ENCODE results near the gene S1PR5. TPM values are rescaled to one million over a fixed set of nuclear protein-coding genes. Genes with fewer than 3 reads are reported as not detected.

S1PR5 gene
- total RNA-seq, 1 experiment from 2014 or later, result 0.57 TPM

DNA sequence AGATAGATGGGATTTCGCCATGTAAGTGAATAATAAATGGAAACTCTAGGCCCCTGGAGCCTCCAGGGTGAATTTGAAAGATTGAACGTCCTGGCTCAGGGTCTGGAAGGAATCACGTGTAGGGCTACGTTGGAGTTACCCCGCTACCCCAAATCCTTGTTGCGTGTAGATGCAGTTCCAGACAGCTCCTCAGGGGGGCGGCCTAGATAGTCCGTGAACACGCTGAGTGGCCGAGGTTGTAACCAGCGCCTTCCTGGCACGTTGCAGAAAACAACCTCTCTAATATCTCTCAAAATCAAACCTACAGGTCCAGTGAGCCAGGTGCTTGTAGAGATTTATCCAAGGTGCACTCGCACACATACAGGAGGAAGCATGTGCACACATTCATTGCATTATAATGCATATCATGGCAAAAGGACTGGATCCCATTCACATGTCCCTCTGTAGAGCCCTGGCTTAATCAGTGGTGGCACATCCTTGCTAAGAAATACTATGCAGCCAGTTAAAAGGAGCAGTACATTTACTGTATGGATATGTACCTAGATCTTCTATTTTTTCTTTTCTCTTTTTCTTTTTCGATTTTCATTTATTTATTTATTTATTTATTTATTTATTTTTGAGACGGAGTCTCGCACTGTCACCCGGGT, 11.5 kb downstream of the S1PR5 start:
- H3K4me1 ChIP-seq, result peaks cover 14% of the 10 kb centered on the region

GRCh38 chr19:10503002-10503789, 14.1 kb downstream of the S1PR5 start, which contains the start of gene KEAP1:
TSS of gene KEAP1 (minus strand) at chr19:10503356. CDS start at chr19:10500033, 3,323 bp downstream.
- TSS peak; percentile 85 for BruUV-seq (replicated peaks)
- H3K27me3 Mint-ChIP-seq (ENCODE audit: insufficient read depth, unreplicated experiment), result no peaks in the 10 kb centered on the region
- H3K4me1 Mint-ChIP-seq (ENCODE audit: low read depth, unreplicated experiment), result peaks cover 7% of the 10 kb centered on the region
- ChIA-PET POLR2A (interaction anchor here (0.7 kb wide), 1 partner anchor 25 kb away, joined by 3 read pairs; no protein-coding TSS in a partner anchor), CTCF (interaction anchor here (0.6 to 1.0 kb wide), 7 partner anchors 20 to 376 kb away, joined by 3 to 7 read pairs (median 4); no protein-coding TSS in a partner anchor)
- peak within 1 kb of the TSS; percentile 84 for H3K4me3 Mint-ChIP-seq (ENCODE audit: unreplicated experiment)
- no peaks in the 10 kb centered on the region for H3K9me3 ChIP-seq
- H3K4me3 ChIP-seq (ENCODE audit: low read depth, low read length), result peak within 1 kb of the TSS; percentile 95
- peak within 1 kb of the TSS; percentile 95 for H3K27ac Mint-ChIP-seq (ENCODE audit: unreplicated experiment)
- no peaks in the 10 kb centered on the region for H3K9me3 Mint-ChIP-seq (ENCODE audit: unreplicated experiment)
- H3K27me3 ChIP-seq (replicated peaks; ENCODE audit: control insufficient read depth, insufficient read depth, low read length), result no peaks in the 10 kb centered on the region
- peak; percentile 59 to 70 for DNase-seq
- H3K36me3 ChIP-seq (ENCODE audit: control insufficient read depth, insufficient read depth, low read length), result peaks cover 4% of the 10 kb centered on the region
- peaks cover 32% of the 10 kb centered on the region for H3K36me3 Mint-ChIP-seq (ENCODE audit: insufficient read depth, unreplicated experiment)
- peaks cover 7% of the 10 kb centered on the region for H3K4me1 ChIP-seq
- intact Hi-C loops (cut with micrococcal nuclease; ENCODE audit: unreplicated experiment), result loop anchor here (5.0 kb wide), 2 partner anchors 39 to 64 kb away; partner anchors contain the start of genes ATG4D, CDKN2D and KRI1
- TF ChIP-seq CTCF (IDR thresholded peaks at IDR 0.05; ENCODE audit: insufficient read depth in 1 of 2, low read depth in 1 of 2, low read length in 1 of 2, severe bottlenecking in 1 of 2, unreplicated experiment in 1 of 2), result no peak

More for the DNA sequence above, 11.5 kb downstream of the S1PR5 start:
- Mint-ChIP-seq H3K9me3 (ENCODE audit: unreplicated experiment) (no peaks in the 10 kb centered on the region), H3K4me1 (ENCODE audit: low read depth, unreplicated experiment) (no peaks in the 10 kb centered on the region), H3K36me3 (ENCODE audit: insufficient read depth, unreplicated experiment) (peaks cover 7% of the 10 kb centered on the region), H3K4me3 (ENCODE audit: unreplicated experiment) (no peak overlapping the region), H3K27me3 (ENCODE audit: insufficient read depth, unreplicated experiment) (no peaks in the 10 kb centered on the region), H3K27ac (ENCODE audit: unreplicated experiment) (no peak overlapping the region)
- POLR2A ChIA-PET, result no interaction called here
- Histone ChIP-seq H3K27me3 (replicated peaks; ENCODE audit: control insufficient read depth, insufficient read depth, low read length) (no peaks in the 10 kb centered on the region), H3K9me3 (no peaks in the 10 kb centered on the region), H3K4me3 (ENCODE audit: low read depth, low read length) (no peak overlapping the region), H3K36me3 (ENCODE audit: control insufficient read depth, insufficient read depth, low read length) (no peaks in the 10 kb centered on the region)
- intact Hi-C loops (cut with micrococcal nuclease; ENCODE audit: unreplicated experiment), result no loop called here
- DNase-seq, result peak; percentile 64 to 68
- CTCF ChIA-PET, result interaction anchor here (0.6 to 1.0 kb wide), 4 partner anchors 22 to 194 kb away, joined by 3 read pairs; no protein-coding TSS in a partner anchor
- peak; percentile 59 to 71 for TF ChIP-seq CTCF (IDR thresholded peaks at IDR 0.05; ENCODE audit: insufficient read depth in 1 of 2, low read depth in 1 of 2, low read length in 1 of 2, severe bottlenecking in 1 of 2, unreplicated experiment in 1 of 2)
- no TSS peak for BruUV-seq (replicated peaks)

GRCh38 chr19:10502524-10503001, 14.7 kb downstream of the S1PR5 start:
- no peaks in the 10 kb centered on the region for H3K9me3 Mint-ChIP-seq (ENCODE audit: unreplicated experiment)
- H3K4me3 ChIP-seq (ENCODE audit: low read depth, low read length), result peak overlapping the region; percentile 95
- H3K27me3 Mint-ChIP-seq (ENCODE audit: insufficient read depth, unreplicated experiment), result no peaks in the 10 kb centered on the region
- no TSS peak for BruUV-seq (replicated peaks)
- ChIA-PET CTCF (interaction anchor here (0.6 to 1.0 kb wide), 3 partner anchors 19 to 274 kb away, joined by 4 to 7 read pairs (median 7); no protein-coding TSS in a partner anchor), POLR2A (no interaction called here)
- H3K4me1 ChIP-seq, result peaks cover 7% of the 10 kb centered on the region
- H3K4me1 Mint-ChIP-seq (ENCODE audit: low read depth, unreplicated experiment), result peaks cover 7% of the 10 kb centered on the region
- peak overlapping the region; percentile 84 for H3K4me3 Mint-ChIP-seq (ENCODE audit: unreplicated experiment)
- no peaks in the 10 kb centered on the region for H3K27me3 ChIP-seq (replicated peaks; ENCODE audit: control insufficient read depth, insufficient read depth, low read length)
- no peak for TF ChIP-seq CTCF (IDR thresholded peaks at IDR 0.05; ENCODE audit: insufficient read depth in 1 of 2, low read depth in 1 of 2, low read length in 1 of 2, severe bottlenecking in 1 of 2, unreplicated experiment in 1 of 2)
- peak overlapping the region; percentile 79 for H3K27ac Mint-ChIP-seq (ENCODE audit: unreplicated experiment)
- no peaks in the 10 kb centered on the region for H3K9me3 ChIP-seq
- intact Hi-C loops (cut with micrococcal nuclease; ENCODE audit: unreplicated experiment), result loop anchor here (5.0 kb wide), 2 partner anchors 40 to 65 kb away; partner anchors contain the start of genes ATG4D, CDKN2D and KRI1
- peak; percentile 95 to 96 for DNase-seq
- peaks cover 4% of the 10 kb centered on the region for H3K36me3 ChIP-seq (ENCODE audit: control insufficient read depth, insufficient read depth, low read length)
- peaks cover 33% of the 10 kb centered on the region for H3K36me3 Mint-ChIP-seq (ENCODE audit: insufficient read depth, unreplicated experiment)

Measured in Caco-2 (cell line).